HCT116 (cell line): Measurements from ENCODE around the gene GABRR2. TPM values are rescaled to one million over a fixed set of nuclear protein-coding genes. Genes with fewer than 3 reads are reported as not detected.

Experiments used
- ATAC-seq: fragments of 200-7000 bp; cut with Tn5 transposase; 2 replicates; pipeline ENCODE4 v1.9.1; 2020; ENCODE audit warnings: mild to moderate bottlenecking, moderate library complexity
- BruUV-seq: library from RNA; stranded (reverse); fragments of 400-500 nt; replicated peaks from 2 replicates; lab custom pipeline; 2021; lab: Mats Ljungman, UMichigan
- CTCF ChIA-PET: fragments of 300-600 bp; sonication (Branson Sonifier 250); formaldehyde crosslinking; loops from one replicate; lab custom pipeline; 2021; ENCODE audit warnings: antibody characterized with exemption; lab: Charles Lee
- POLR2A ChIA-PET: fragments of 300-600, 350-600 bp; sonication (Branson Sonifier 250); formaldehyde crosslinking; loops from one replicate; lab custom pipeline; 2021; ENCODE audit warnings: antibody characterized with exemption; lab: Charles Lee
- RAD21 ChIA-PET, 2 experiments: fragments of 300-600 bp; sonication (Branson Sonifier 250); formaldehyde crosslinking; loops; one replicate each; lab custom pipeline; 2023; ENCODE audit warnings: low total read pairs in 2 of 2; ENCODE audit not compliant: uncharacterized antibody in 2 of 2, unreplicated experiment in 2 of 2, low non-redundant PET in 1 of 2; lab: Charles Lee
- DNase-seq: peaks from one replicate; pipeline ENCODE4 v3.0.0-alpha.2; 2010; ENCODE audit warnings: low read depth, low spot score
- H2AFZ ChIP-seq: fragments of 200-600 bp; shearing (Covaris generic), sonication (generic); 2 replicates; pipeline ENCODE4 v1.6.1; 2017; ENCODE audit warnings: low read depth, mixed run types, mixed read lengths, antibody characterized with exemption, low read length; ENCODE audit not compliant: poor library complexity, severe bottlenecking
- H3K27ac ChIP-seq: 2 replicates; pipeline ENCODE4 v1.5.1; 2012; ENCODE audit warnings: low read depth, low read length
- H3K27me3 ChIP-seq: fragments of 200-600 bp; sonication (generic); 2 replicates; pipeline ENCODE4 v1.6.1; 2016; ENCODE audit warnings: mixed run types, low read length, mixed read lengths; ENCODE audit not compliant: insufficient read depth
- H3K36me3 ChIP-seq, 2 experiments: fragments of 200-500 bp in 1 of 2; fragments of 200-600 bp in 1 of 2; sonication (Bioruptor generic) in 1 of 2; sonication (generic) in 1 of 2; 2 replicates each; pipeline versions ENCODE4 v1.5.1 to v1.6.1; 2014 to 2016; ENCODE audit warnings: low read length in 2 of 2, inconsistent platforms in 1 of 2, mixed read lengths in 1 of 2, mixed run types in 1 of 2; ENCODE audit not compliant: insufficient read depth in 2 of 2, control insufficient read depth in 1 of 2
- H3K4me1 ChIP-seq, 2 experiments: fragments of 200-600 bp in 1 of 2; sonication (generic) in 1 of 2; 2 replicates each; pipeline versions ENCODE4 v1.5.1 to v1.6.1; 2012 to 2017; ENCODE audit warnings: low read length in 2 of 2, inconsistent platforms in 1 of 2, mild to moderate bottlenecking in 1 of 2, mixed read lengths in 1 of 2, mixed run types in 1 of 2, moderate library complexity in 1 of 2; ENCODE audit not compliant: insufficient read depth in 2 of 2, control insufficient read depth in 1 of 2
- H3K4me2 ChIP-seq: fragments of 200-600 bp; sonication (generic); 2 replicates; pipeline ENCODE4 v1.6.1; 2017; ENCODE audit warnings: mixed run types, low read length, mixed read lengths
- H3K4me3 ChIP-seq, 2 experiments: fragments of 200-600 bp in 1 of 2; sonication (generic) in 1 of 2; replicated peaks in 1 of 2; 2 replicates each; pipeline ENCODE4 v1.5.1; 2011 to 2016; ENCODE audit warnings: low read length in 2 of 2, control low read depth in 1 of 2, low read depth in 1 of 2, mild to moderate bottlenecking in 1 of 2, mixed read lengths in 1 of 2, mixed run types in 1 of 2
- H3K79me2 ChIP-seq: fragments of 200-600 bp; sonication (generic); 2 replicates; pipeline ENCODE4 v1.6.1; 2017; ENCODE audit warnings: mild to moderate bottlenecking, mixed run types, low read length, moderate library complexity, mixed read lengths; ENCODE audit not compliant: insufficient read depth
- H3K9ac ChIP-seq: fragments of 200-600 bp; sonication (generic); 2 replicates; pipeline ENCODE4 v1.6.1; 2016; ENCODE audit warnings: low read length, mixed read lengths
- H3K9me2 ChIP-seq: fragments of 200-600 bp; sonication (generic), shearing (Covaris generic); 2 replicates; pipeline ENCODE4 v1.6.1; 2017; ENCODE audit warnings: mixed run types, mild to moderate bottlenecking, moderate library complexity; ENCODE audit not compliant: insufficient read depth
- H3K9me3 ChIP-seq, 2 experiments: fragments of 200-500 bp in 1 of 2; fragments of 200-600 bp in 1 of 2; sonication (Bioruptor generic) in 1 of 2; sonication (generic) in 1 of 2; 2 replicates each; pipeline ENCODE4 v1.6.1; 2014 to 2017; ENCODE audit warnings: low read length in 2 of 2, mixed read lengths in 2 of 2, inconsistent platforms in 1 of 2, low read depth in 1 of 2, mild to moderate bottlenecking in 1 of 2, mixed run types in 1 of 2, moderate library complexity in 1 of 2; ENCODE audit not compliant: control insufficient read depth in 1 of 2, insufficient read depth in 1 of 2
- H4K20me1 ChIP-seq: fragments of 200-600 bp; sonication (generic), shearing (Covaris generic); 2 replicates; pipeline ENCODE4 v1.6.1; 2017; ENCODE audit warnings: mixed run types, mild to moderate bottlenecking, moderate library complexity; ENCODE audit not compliant: insufficient read depth
- CBX3 ChIP-seq: IDR thresholded peaks from 2 replicates; pipeline ENCODE4 v1.6.1; 2012; ENCODE audit warnings: low read depth
- CEBPB ChIP-seq: IDR thresholded peaks from 2 replicates; pipeline ENCODE4 v1.6.1; 2012; ENCODE audit warnings: low read depth
- EGR1 ChIP-seq: IDR thresholded peaks from 2 replicates; pipeline ENCODE4 v1.6.1; 2012; ENCODE audit warnings: low read depth
- ELF1 ChIP-seq: IDR thresholded peaks from 2 replicates; pipeline ENCODE4 v1.6.1; 2012; ENCODE audit warnings: low read depth, borderline replicate concordance
- EZH2 ChIP-seq: fragments of 200-600 bp; sonication (generic); IDR thresholded peaks from 2 replicates; pipeline ENCODE4 v1.6.1; 2017; ENCODE audit warnings: antibody characterized with exemption, mixed run types
- EZH2phosphoT487 ChIP-seq: fragments of 200-600 bp; IDR thresholded peaks from 2 replicates; pipeline ENCODE4 v1.6.1; 2018; ENCODE audit warnings: antibody characterized with exemption, borderline replicate concordance
- FOSL1 ChIP-seq: IDR thresholded peaks from 2 replicates; pipeline ENCODE4 v1.6.1; 2012; ENCODE audit warnings: low read depth
- JUND ChIP-seq: IDR thresholded peaks from 2 replicates; pipeline ENCODE4 v1.6.1; 2012
- POLR2AphosphoS5 ChIP-seq: IDR thresholded peaks from 2 replicates; pipeline ENCODE4 v1.6.1; 2011; ENCODE audit warnings: mild to moderate bottlenecking, low read depth, low read length, moderate library complexity
- SP1 ChIP-seq: IDR thresholded peaks from 2 replicates; pipeline ENCODE4 v1.6.1; 2012; ENCODE audit warnings: low read depth
- SRF ChIP-seq: IDR thresholded peaks from 2 replicates; pipeline ENCODE4 v1.6.1; 2012; ENCODE audit warnings: low read depth
- TCF7L2 ChIP-seq: IDR thresholded peaks from 2 replicates; pipeline ENCODE4 v1.7.0; 2011; ENCODE audit warnings: borderline replicate concordance, inconsistent platforms; ENCODE audit not compliant: insufficient read depth, insufficient read length; ENCODE audit errors: extremely low read depth
- YY1 ChIP-seq: IDR thresholded peaks from 2 replicates; pipeline ENCODE4 v1.6.1; 2011; ENCODE audit warnings: low read length, low read depth, moderate library complexity, mild to moderate bottlenecking; ENCODE audit not compliant: insufficient replicate concordance; ENCODE audit errors: extremely low read depth
- ZFX ChIP-seq: fragments of 450-650 bp; IDR thresholded peaks from 2 replicates; pipeline ENCODE4 v1.6.1; 2017
- ZNF274 ChIP-seq: fragments of 200-500 bp; sonication (Bioruptor generic); IDR thresholded peaks from 2 replicates; pipeline ENCODE4 v1.6.1; 2014; ENCODE audit warnings: mild to moderate bottlenecking, low read depth, low read length, inconsistent platforms
- intact Hi-C: fragments of 100-400 bp; cut with micrococcal nuclease; formaldehyde crosslinking; loops from 2 replicates; pipeline ENCODE4 v1.10.0; 2022
- total RNA-seq: library from RNA; stranded (reverse); gene quantifications from one replicate; pipeline ENCODE4 v1.2.1, GENCODE V29; 2021; ENCODE audit not compliant: unreplicated experiment
- TF ChIP-seq, protein P1 (sequence below): IDR thresholded peaks from 2 replicates; pipeline ENCODE4 v1.6.1; 2012
- TF ChIP-seq, protein P2 (sequence below), 3 experiments: fragments of 200-600 bp in 1 of 3; sonication (generic) in 1 of 3; IDR thresholded peaks in 2 of 3; conservative IDR thresholded peaks in 1 of 3; 2 replicates each; pipeline ENCODE4 v1.5.1; 2012 to 2017; ENCODE audit warnings: low read depth in 2 of 3, low read length in 2 of 3, antibody characterized with exemption in 1 of 3, borderline replicate concordance in 1 of 3, control low read depth in 1 of 3, mild to moderate bottlenecking in 1 of 3, mixed read lengths in 1 of 3, mixed run types in 1 of 3, moderate library complexity in 1 of 3; ENCODE audit not compliant: insufficient read depth in 1 of 3
- TF ChIP-seq, protein P3 (sequence below): IDR thresholded peaks from 2 replicates; pipeline ENCODE4 v1.6.1; 2012

The GABRR2 gene
- total RNA-seq, 1 experiment from 2014 or later = 0.57 TPM

DNA sequence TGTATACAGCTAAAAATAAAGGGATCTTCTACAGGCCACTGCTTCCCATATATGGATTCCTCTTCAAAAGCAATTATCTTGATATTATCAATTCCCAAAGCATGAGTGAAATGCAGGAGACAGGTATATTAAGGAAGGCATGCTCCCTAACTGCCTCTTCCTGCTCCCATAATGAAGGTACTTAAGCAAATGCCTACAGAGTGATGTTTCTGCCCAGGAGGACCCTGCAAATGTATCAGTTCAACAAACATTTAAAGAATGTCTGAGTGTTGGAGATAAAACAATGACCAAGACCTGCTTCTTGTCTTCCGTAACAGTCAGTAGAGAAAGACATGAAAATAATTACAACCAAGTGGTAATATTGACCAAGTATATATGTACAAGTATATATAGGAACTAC is 33.3 kb upstream of the GABRR2 start (continued):
- no peak for TF ChIP-seq CEBPB
- no peak for TF ChIP-seq ZNF274
- TF ChIP-seq, all 23 proteins: peak for 0

DNA sequence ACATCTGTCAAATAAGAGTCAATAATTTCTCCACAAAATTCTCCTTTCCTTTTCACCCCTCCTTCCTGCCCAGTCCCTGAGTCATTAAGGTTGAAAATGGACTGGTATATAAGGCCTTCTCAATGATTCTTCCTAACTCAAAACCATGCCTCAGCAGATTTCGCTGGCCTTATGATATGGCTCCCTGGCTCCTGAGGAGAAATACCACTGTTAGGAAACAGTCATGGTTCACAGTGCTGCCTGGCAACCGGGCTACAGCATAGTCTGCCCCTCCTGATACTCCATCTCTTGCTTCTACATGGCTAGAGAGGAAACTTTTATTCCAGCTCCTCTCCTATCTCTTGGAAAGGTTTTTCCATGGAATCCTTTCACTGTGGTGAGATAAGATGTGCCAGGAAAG is 32.7 kb upstream of the GABRR2 start:
- Histone ChIP-seq H3K4me1 (peaks cover 8 to 16% of the 10 kb centered on the region in 2 experiments), H3K27ac (no peak overlapping the region), H4K20me1 (0 out of 2 replicates have a peak, but pooled peaks cover 4% of the 10 kb centered on the region), H3K9me3 (no peaks in the 10 kb centered on the region), H3K4me2 (no peak overlapping the region), H3K79me2 (peaks cover 80% of the 10 kb centered on the region), H3K4me3 (no peak overlapping the region), H3K27me3 (no peaks in the 10 kb centered on the region), H3K9ac (no peak overlapping the region), H3K9me2 (no peaks in the 10 kb centered on the region), H2AFZ (no peak overlapping the region), H3K36me3 (no peaks in the 10 kb centered on the region)
- ChIA-PET CTCF (no interaction called here), POLR2A (no interaction called here), RAD21 (no interaction called here)
- no TSS peak for BruUV-seq
- TF ChIP-seq SP1 (no peak), EZH2phosphoT487 (no peak), TCF7L2 (no peak), ELF1 (no peak), ZFX (no peak), CBX3 (no peak), SRF (no peak), ZNF274 (no peak), YY1 (no peak), POLR2AphosphoS5 (no peak), EGR1 (no peak), JUND (no peak), EZH2 (no peak), FOSL1 (no peak)
- TF ChIP-seq, protein P1, sequence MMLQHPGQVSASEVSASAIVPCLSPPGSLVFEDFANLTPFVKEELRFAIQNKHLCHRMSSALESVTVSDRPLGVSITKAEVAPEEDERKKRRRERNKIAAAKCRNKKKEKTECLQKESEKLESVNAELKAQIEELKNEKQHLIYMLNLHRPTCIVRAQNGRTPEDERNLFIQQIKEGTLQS = no peak
- TF ChIP-seq, protein P2, sequence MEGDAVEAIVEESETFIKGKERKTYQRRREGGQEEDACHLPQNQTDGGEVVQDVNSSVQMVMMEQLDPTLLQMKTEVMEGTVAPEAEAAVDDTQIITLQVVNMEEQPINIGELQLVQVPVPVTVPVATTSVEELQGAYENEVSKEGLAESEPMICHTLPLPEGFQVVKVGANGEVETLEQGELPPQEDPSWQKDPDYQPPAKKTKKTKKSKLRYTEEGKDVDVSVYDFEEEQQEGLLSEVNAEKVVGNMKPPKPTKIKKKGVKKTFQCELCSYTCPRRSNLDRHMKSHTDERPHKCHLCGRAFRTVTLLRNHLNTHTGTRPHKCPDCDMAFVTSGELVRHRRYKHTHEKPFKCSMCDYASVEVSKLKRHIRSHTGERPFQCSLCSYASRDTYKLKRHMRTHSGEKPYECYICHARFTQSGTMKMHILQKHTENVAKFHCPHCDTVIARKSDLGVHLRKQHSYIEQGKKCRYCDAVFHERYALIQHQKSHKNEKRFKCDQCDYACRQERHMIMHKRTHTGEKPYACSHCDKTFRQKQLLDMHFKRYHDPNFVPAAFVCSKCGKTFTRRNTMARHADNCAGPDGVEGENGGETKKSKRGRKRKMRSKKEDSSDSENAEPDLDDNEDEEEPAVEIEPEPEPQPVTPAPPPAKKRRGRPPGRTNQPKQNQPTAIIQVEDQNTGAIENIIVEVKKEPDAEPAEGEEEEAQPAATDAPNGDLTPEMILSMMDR (IDR thresholded peaks at IDR 0.05 in 2 of 3, conservative IDR thresholded peaks at IDR 0.05 in 1 of 3; ENCODE audit: borderline replicate concordance in 1 of 3, insufficient read depth in 1 of 3, low read depth in 2 of 3, low read length in 2 of 3) = no peak
- TF ChIP-seq, protein P3, sequence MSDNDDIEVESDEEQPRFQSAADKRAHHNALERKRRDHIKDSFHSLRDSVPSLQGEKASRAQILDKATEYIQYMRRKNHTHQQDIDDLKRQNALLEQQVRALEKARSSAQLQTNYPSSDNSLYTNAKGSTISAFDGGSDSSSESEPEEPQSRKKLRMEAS = no peak
- no peak for ATAC-seq
- intact Hi-C loops = no loop called here
- DNase-seq = no peak
